ENCODE measurements around the gene HNMT.

GRCh38 chr2:137976274-137976673, 12.0 kb downstream of the HNMT start:
- TF ChIP-seq CTCF (IDR thresholded peaks at IDR 0.05) (no peak), POLR2A (IDR thresholded peaks at IDR 0.05) (no peak)
